Mesendoderm (in vitro differentiated cells): Measurements from ENCODE around the gene RREB1.

Source experiments
- DNase-seq: peaks from one replicate; pipeline ENCODE4 v3.0.0; 2013
- H2AK5ac ChIP-seq: 2 replicates; pipeline ENCODE4 v1.6.1; 2013; ENCODE audit warnings: low read length, inconsistent platforms
- H2BK120ac ChIP-seq: 2 replicates; pipeline ENCODE4 v1.6.1; 2013; ENCODE audit warnings: low read depth, mild to moderate bottlenecking, low read length, moderate library complexity, mixed read lengths
- H2BK15ac ChIP-seq: replicated peaks from 2 replicates; pipeline ENCODE4 v1.6.1; 2013; ENCODE audit warnings: low read depth, mild to moderate bottlenecking, moderate library complexity
- H2BK5ac ChIP-seq: 2 replicates; pipeline ENCODE4 v1.6.1; 2013; ENCODE audit warnings: low read length, inconsistent platforms
- H3K18ac ChIP-seq: 2 replicates; pipeline ENCODE4 v1.6.1; 2013; ENCODE audit warnings: mild to moderate bottlenecking, low read length, mixed read lengths
- H3K23ac ChIP-seq: one replicate; pipeline ENCODE4 v1.6.1; 2013; ENCODE audit warnings: low read length
- H3K27ac ChIP-seq: 2 replicates; pipeline ENCODE4 v1.5.1; 2013; ENCODE audit warnings: low read depth, mild to moderate bottlenecking, inconsistent platforms, low read length, moderate library complexity
- H3K27me3 ChIP-seq: 2 replicates; pipeline ENCODE4 v1.6.1; 2013; ENCODE audit warnings: low read length, control low read depth, mild to moderate bottlenecking, inconsistent platforms; ENCODE audit not compliant: insufficient read depth, poor library complexity
- H3K36me3 ChIP-seq: 2 replicates; pipeline ENCODE4 v1.6.1; 2013; ENCODE audit warnings: low read length, inconsistent platforms; ENCODE audit not compliant: control insufficient read depth, insufficient read depth
- H3K4ac ChIP-seq: one replicate; pipeline ENCODE4 v1.6.1; 2013; ENCODE audit warnings: low read depth, mild to moderate bottlenecking, low read length, moderate library complexity
- H3K4me1 ChIP-seq: 2 replicates; pipeline ENCODE4 v1.6.1; 2013; ENCODE audit warnings: low read depth, low read length, inconsistent platforms; ENCODE audit not compliant: control insufficient read depth
- H3K4me2 ChIP-seq: 2 replicates; pipeline ENCODE4 v1.6.1; 2013; ENCODE audit warnings: low read length
- H3K4me3 ChIP-seq: 2 replicates; pipeline ENCODE4 v1.5.1; 2013; ENCODE audit warnings: mild to moderate bottlenecking, low read length
- H3K56ac ChIP-seq: one replicate; pipeline ENCODE4 v1.6.1; 2013; ENCODE audit warnings: low read length
- H3K79me1 ChIP-seq: 2 replicates; pipeline ENCODE4 v1.6.1; 2013; ENCODE audit warnings: low read length, inconsistent platforms
- H3K79me2 ChIP-seq: 2 replicates; pipeline ENCODE4 v1.6.1; 2013; ENCODE audit warnings: mild to moderate bottlenecking, low read length; ENCODE audit not compliant: control insufficient read depth, insufficient read depth
- H3K9ac ChIP-seq: 2 replicates; pipeline ENCODE4 v1.6.1; 2013; ENCODE audit warnings: low read length, inconsistent platforms
- H4K5ac ChIP-seq: one replicate; pipeline ENCODE4 v1.6.1; 2013; ENCODE audit warnings: low read length
- H4K8ac ChIP-seq: one replicate; pipeline ENCODE4 v1.6.1; 2013; ENCODE audit warnings: low read depth, mild to moderate bottlenecking, control low read depth, low read length, moderate library complexity
- WGBS: extraction: QIAGEN DNeasy Blood & Tissue Kit; methylation state at CpG from one replicate; pipeline ENCODE4 v1.1.7; 2013; ENCODE audit warnings: low lambda C conversion rate, missing lambda C conversion rate; ENCODE audit not compliant: insufficient coverage; ENCODE audit errors: extremely low coverage; 5-methylcytosine and 5-hydroxymethylcytosine counted together

RREB1 gene

GRCh38 chr6:7224731-7225130 lies 117.0 kb downstream of the RREB1 start:
- Histone ChIP-seq H3K4me1 (no peaks in the 10 kb centered on the region), H3K27ac (no peak overlapping the region), H4K8ac (no peak overlapping the region), H2AK5ac (no peak overlapping the region), H3K4ac (no peak overlapping the region), H3K4me2 (no peak overlapping the region), H2BK15ac (no peak overlapping the region), H3K36me3 (peaks cover 4% of the 10 kb centered on the region), H2BK120ac (no peak overlapping the region), H3K18ac (no peak overlapping the region), H3K56ac (no peak overlapping the region), H3K27me3 (no peaks in the 10 kb centered on the region), H3K79me2 (no peaks in the 10 kb centered on the region), H2BK5ac (no peak overlapping the region), H3K4me3 (no peak overlapping the region), H3K23ac (no peak overlapping the region), H3K9ac (no peak overlapping the region), H4K5ac (no peak overlapping the region), H3K79me1 (no peaks in the 10 kb centered on the region)
- no CpG with 5 or more reads among the region's 9 CpGs for WGBS
- no peak for DNase-seq

- H3K56ac ChIP-seq = no peak overlapping the region
- H3K79me1 ChIP-seq = no peaks in the 10 kb centered on the region
- no peak overlapping the region for H2BK15ac ChIP-seq
- no peak overlapping the region for H3K9ac ChIP-seq
- H3K4me1 ChIP-seq = no peaks in the 10 kb centered on the region
- H3K4me3 ChIP-seq = no peak overlapping the region
- no peak overlapping the region for H3K4me2 ChIP-seq
- no peaks in the 10 kb centered on the region for H3K27me3 ChIP-seq
- H3K27ac ChIP-seq = no peak overlapping the region
- H3K36me3 ChIP-seq = peaks cover 6% of the 10 kb centered on the region
- H2BK5ac ChIP-seq = no peak overlapping the region
- no peak overlapping the region for H2AK5ac ChIP-seq
- DNase-seq = no peak
- no peak overlapping the region for H4K5ac ChIP-seq
- no peak overlapping the region for H4K8ac ChIP-seq
- no peaks in the 10 kb centered on the region for H3K79me2 ChIP-seq
- no peak overlapping the region for H3K4ac ChIP-seq
- H3K23ac ChIP-seq = no peak overlapping the region
- no peak overlapping the region for H2BK120ac ChIP-seq
- H3K18ac ChIP-seq = no peak overlapping the region
- no CpG with 5 or more reads among the region's 21 CpGs for WGBS
Measured at GRCh38 chr6:7228662-7229375, 121.1 kb downstream of the RREB1 start.

DNA sequence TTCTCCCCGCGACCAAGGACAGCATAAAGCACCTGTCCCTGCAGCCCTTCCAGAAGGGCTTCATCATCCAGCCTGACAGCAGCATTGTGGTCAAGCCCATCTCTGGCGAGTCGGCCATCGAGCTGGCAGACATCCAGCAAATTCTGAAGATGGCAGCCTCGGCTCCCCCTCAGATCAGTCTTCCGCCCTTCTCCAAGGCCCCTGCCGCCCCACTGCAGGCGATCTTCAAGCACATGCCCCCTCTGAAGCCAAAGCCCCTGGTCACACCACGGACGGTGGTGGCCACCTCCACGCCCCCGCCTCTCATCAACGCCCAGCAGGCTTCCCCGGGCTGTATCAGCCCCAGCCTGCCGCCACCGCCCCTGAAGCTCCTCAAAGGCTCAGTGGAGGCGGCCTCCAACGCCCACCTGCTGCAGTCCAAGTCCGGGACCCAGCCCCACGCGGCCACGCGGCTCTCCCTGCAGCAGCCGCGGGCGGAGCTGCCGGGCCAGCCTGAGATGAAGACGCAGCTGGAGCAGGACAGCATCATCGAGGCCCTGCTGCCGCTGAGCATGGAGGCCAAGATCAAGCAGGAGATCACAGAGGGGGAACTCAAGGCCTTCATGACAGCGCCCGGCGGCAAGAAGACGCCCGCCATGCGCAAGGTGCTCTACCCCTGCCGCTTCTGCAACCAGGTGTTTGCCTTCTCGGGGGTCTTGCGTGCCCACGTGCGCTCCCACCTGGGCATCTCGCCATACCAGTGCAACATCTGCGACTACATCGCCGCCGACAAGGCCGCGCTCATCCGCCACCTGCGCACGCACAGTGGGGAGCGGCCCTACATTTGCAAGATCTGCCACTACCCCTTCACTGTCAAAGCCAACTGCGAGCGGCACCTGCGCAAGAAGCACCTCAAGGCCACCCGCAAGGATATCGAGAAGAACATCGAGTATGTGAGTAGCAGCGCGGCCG lies 121.9 kb downstream of the RREB1 start:
- no peak overlapping the region for H3K4me2 ChIP-seq
- no peak for DNase-seq
- H3K18ac ChIP-seq = no peak overlapping the region
- H3K56ac ChIP-seq = no peak overlapping the region
- H3K79me2 ChIP-seq = no peaks in the 10 kb centered on the region
- H3K79me1 ChIP-seq = no peaks in the 10 kb centered on the region
- no peak overlapping the region for H3K9ac ChIP-seq
- no peaks in the 10 kb centered on the region for H3K4me1 ChIP-seq
- no peak overlapping the region for H2BK5ac ChIP-seq
- no peak overlapping the region for H3K4me3 ChIP-seq
- H2BK120ac ChIP-seq = no peak overlapping the region
- no peak overlapping the region for H4K8ac ChIP-seq
- no peak overlapping the region for H4K5ac ChIP-seq
- no peak overlapping the region for H3K4ac ChIP-seq
- no peak overlapping the region for H3K23ac ChIP-seq
- no peak overlapping the region for H3K27ac ChIP-seq
- H2BK15ac ChIP-seq = no peak overlapping the region
- H2AK5ac ChIP-seq = no peak overlapping the region
- H3K27me3 ChIP-seq = no peaks in the 10 kb centered on the region
- no CpG with 5 or more reads among the region's 62 CpGs for WGBS
- H3K36me3 ChIP-seq = peaks cover 6% of the 10 kb centered on the region

DNA sequence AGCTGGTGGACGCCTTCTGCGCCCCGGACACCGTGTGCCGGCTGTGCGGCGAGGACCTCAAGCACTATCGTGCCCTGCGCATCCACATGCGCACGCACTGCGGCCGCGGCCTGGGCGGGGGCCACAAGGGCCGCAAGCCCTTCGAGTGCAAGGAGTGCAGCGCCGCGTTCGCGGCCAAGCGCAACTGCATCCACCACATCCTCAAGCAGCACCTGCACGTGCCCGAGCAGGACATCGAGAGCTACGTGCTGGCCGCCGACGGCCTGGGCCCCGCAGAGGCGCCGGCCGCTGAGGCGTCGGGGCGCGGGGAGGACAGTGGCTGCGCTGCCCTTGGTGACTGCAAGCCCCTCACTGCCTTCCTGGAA lies 122.5 kb downstream of the RREB1 start:
- Histone ChIP-seq H3K4me3 (no peak overlapping the region), H3K27me3 (no peaks in the 10 kb centered on the region), H4K8ac (no peak overlapping the region), H3K4me2 (no peak overlapping the region), H3K56ac (no peak overlapping the region), H3K27ac (no peak overlapping the region), H3K18ac (no peak overlapping the region), H3K23ac (no peak overlapping the region), H2BK120ac (no peak overlapping the region), H3K36me3 (peaks cover 6% of the 10 kb centered on the region), H3K4me1 (no peaks in the 10 kb centered on the region), H3K79me2 (no peaks in the 10 kb centered on the region), H3K9ac (no peak overlapping the region), H4K5ac (no peak overlapping the region), H3K4ac (no peak overlapping the region), H3K79me1 (no peaks in the 10 kb centered on the region), H2BK5ac (no peak overlapping the region), H2BK15ac (no peak overlapping the region), H2AK5ac (no peak overlapping the region)
- no peak for DNase-seq
- WGBS = no CpG with 5 or more reads among the region's 39 CpGs

DNA sequence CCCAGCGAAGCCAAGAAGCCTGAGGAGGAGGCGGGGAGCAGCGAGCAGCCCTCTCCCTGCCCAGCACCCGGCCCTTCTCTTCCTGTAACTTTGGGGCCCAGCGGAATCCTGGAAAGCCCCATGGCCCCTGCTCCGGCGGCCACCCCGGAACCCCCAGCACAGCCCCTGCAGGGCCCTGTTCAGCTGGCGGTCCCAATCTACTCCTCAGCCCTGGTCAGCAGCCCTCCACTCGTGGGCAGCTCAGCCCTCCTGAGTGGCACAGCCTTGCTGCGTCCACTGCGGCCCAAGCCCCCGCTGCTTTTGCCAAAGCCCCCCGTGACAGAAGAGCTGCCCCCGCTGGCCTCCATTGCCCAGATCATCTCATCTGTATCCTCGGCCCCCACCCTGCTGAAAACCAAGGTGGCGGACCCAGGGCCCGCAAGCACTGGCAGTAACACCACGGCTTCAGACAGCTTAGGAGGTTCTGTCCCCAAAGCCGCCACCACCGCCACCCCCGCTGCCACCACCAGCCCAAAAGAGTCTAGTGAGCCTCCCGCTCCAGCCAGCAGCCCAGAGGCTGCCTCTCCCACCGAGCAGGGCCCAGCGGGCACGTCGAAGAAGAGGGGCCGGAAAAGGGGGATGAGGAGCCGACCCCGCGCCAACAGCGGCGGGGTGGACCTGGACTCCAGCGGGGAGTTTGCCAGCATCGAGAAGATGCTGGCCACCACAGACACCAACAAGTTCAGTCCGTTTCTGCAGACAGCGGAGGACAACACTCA lies 123.4 kb downstream of the RREB1 start:
- H3K79me1 ChIP-seq = peaks cover 2% of the 10 kb centered on the region
- no peak overlapping the region for H3K56ac ChIP-seq
- H2BK5ac ChIP-seq = no peak overlapping the region
- H3K9ac ChIP-seq = no peak overlapping the region
- no peaks in the 10 kb centered on the region for H3K27me3 ChIP-seq
- H4K8ac ChIP-seq = no peak overlapping the region
- no peaks in the 10 kb centered on the region for H3K79me2 ChIP-seq
- no peak overlapping the region for H3K4me2 ChIP-seq
- H3K23ac ChIP-seq = no peak overlapping the region
- no peak overlapping the region for H3K27ac ChIP-seq
- no peak overlapping the region for H2AK5ac ChIP-seq
- H3K4me1 ChIP-seq = no peaks in the 10 kb centered on the region
- H3K4ac ChIP-seq = no peak overlapping the region
- no peak overlapping the region for H2BK15ac ChIP-seq
- no peak overlapping the region for H3K4me3 ChIP-seq
- DNase-seq = no peak
- no peak overlapping the region for H2BK120ac ChIP-seq
- H4K5ac ChIP-seq = no peak overlapping the region
- H3K18ac ChIP-seq = no peak overlapping the region
- H3K36me3 ChIP-seq = peaks cover 6% of the 10 kb centered on the region
- no CpG with 5 or more reads among the region's 37 CpGs for WGBS
